SK-N-SH (cell line): ENCODE results near the gene AMPH. TPM values are rescaled to one million over a fixed set of nuclear protein-coding genes. Genes with fewer than 3 reads are reported as not detected.

ENCODE experiments used
- CTCF ChIA-PET: fragments of 300-600, 350-600 bp; formaldehyde crosslinking; extraction: SDS; loops from one replicate; lab custom pipeline; 2021; lab: Yijun Ruan, JAX
- POLR2A ChIA-PET: fragments of 350-600 bp; sonication (Branson Sonifier 250); formaldehyde crosslinking; extraction: SDS; loops from one replicate; lab custom pipeline; 2020; ENCODE audit warnings: antibody characterized with exemption, inconsistent platforms; lab: Yijun Ruan, JAX
- DNase-seq: peaks from one replicate; pipeline ENCODE4 v3.0.0; 2012
- H2AFZ ChIP-seq: fragments of 200-600 bp; sonication (generic); 2 replicates; pipeline ENCODE4 v1.8.1; 2016; ENCODE audit warnings: antibody characterized with exemption, mild to moderate bottlenecking, low read depth
- H3F3A ChIP-seq: fragments of 200-600 bp; sonication (generic); replicated peaks from 2 replicates; pipeline ENCODE3; 2016; ENCODE audit warnings: antibody characterized with exemption, mild to moderate bottlenecking; ENCODE audit not compliant: insufficient read depth
- H3K27ac ChIP-seq, 2 experiments: fragments of 200-500 bp in 1 of 2; fragments of 200-600 bp in 1 of 2; sonication (Bioruptor generic) in 1 of 2; sonication (generic), shearing (Covaris generic) in 1 of 2; 2 replicates each; pipeline versions ENCODE4 v1.5.1 to v1.6.1; 2014 to 2016; ENCODE audit warnings: low read depth in 2 of 2, inconsistent platforms in 1 of 2, low read length in 1 of 2, mild to moderate bottlenecking in 1 of 2, mixed read lengths in 1 of 2
- H3K27me3 ChIP-seq: fragments of 200-600 bp; sonication (generic), shearing (Covaris generic); 2 replicates; pipeline ENCODE4 v1.6.1; 2016; ENCODE audit warnings: mixed run types; ENCODE audit not compliant: insufficient read depth
- H3K36me3 ChIP-seq, 2 experiments: fragments of 200-500 bp in 1 of 2; fragments of 200-600 bp in 1 of 2; sonication (Bioruptor generic) in 1 of 2; sonication (generic) in 1 of 2; replicated peaks in 1 of 2; 2 replicates each; pipeline versions ENCODE3 to v1.5.1; 2014 to 2016; ENCODE audit warnings: low read length in 1 of 2, mild to moderate bottlenecking in 1 of 2; ENCODE audit not compliant: insufficient read depth in 2 of 2, control insufficient read depth in 1 of 2
- H3K4me1 ChIP-seq, 2 experiments: fragments of 200-500 bp in 1 of 2; fragments of 200-600 bp in 1 of 2; sonication (Bioruptor generic) in 1 of 2; sonication (generic), shearing (Covaris generic) in 1 of 2; 2 replicates each; pipeline versions ENCODE4 v1.5.1 to v1.6.1; 2014 to 2016; ENCODE audit warnings: low read depth in 1 of 2, low read length in 1 of 2, mixed run types in 1 of 2; ENCODE audit not compliant: insufficient read depth in 2 of 2, control insufficient read depth in 1 of 2
- H3K4me2 ChIP-seq: fragments of 200-600 bp; sonication (generic), shearing (Covaris generic); 2 replicates; pipeline ENCODE4 v1.6.1; 2017; ENCODE audit warnings: mixed run types
- H3K4me3 ChIP-seq, 2 experiments: fragments of 200-500 bp in 1 of 2; fragments of 200-600 bp in 1 of 2; sonication (Bioruptor generic) in 1 of 2; sonication (generic), shearing (Covaris generic) in 1 of 2; 2 replicates each; pipeline versions ENCODE4 v1.5.1 to v1.8.1; 2014 to 2016; ENCODE audit warnings: low read depth in 2 of 2, inconsistent platforms in 1 of 2, low read length in 1 of 2, mild to moderate bottlenecking in 1 of 2, mixed read lengths in 1 of 2, moderate library complexity in 1 of 2
- H3K79me2 ChIP-seq: fragments of 200-600 bp; sonication (generic); 2 replicates; pipeline ENCODE4 v1.8.1; 2017; ENCODE audit warnings: mild to moderate bottlenecking; ENCODE audit not compliant: insufficient read depth
- H3K9ac ChIP-seq: fragments of 200-600 bp; sonication (generic); 2 replicates; pipeline ENCODE4 v1.6.1; 2017; ENCODE audit warnings: mixed run types
- H3K9me2 ChIP-seq: fragments of 200-600 bp; sonication (generic); 2 replicates; pipeline ENCODE4 v1.6.1; 2017; ENCODE audit warnings: mixed run types
- H3K9me3 ChIP-seq: fragments of 200-600 bp; sonication (generic); 2 replicates; pipeline ENCODE4 v1.6.1; 2017; ENCODE audit warnings: mixed run types, mild to moderate bottlenecking, moderate library complexity
- H4K20me1 ChIP-seq: fragments of 200-600 bp; sonication (generic); 2 replicates; pipeline ENCODE4 v1.6.1; 2017; ENCODE audit warnings: mild to moderate bottlenecking, mixed run types; ENCODE audit not compliant: insufficient read depth
- ELF1 ChIP-seq: IDR thresholded peaks from 2 replicates; pipeline ENCODE4 v1.4.0; 2012
- EZH2phosphoT487 ChIP-seq: fragments of 200-600 bp; sonication (generic); IDR thresholded peaks from 2 replicates; pipeline ENCODE4 v1.6.1; 2017; ENCODE audit warnings: low read depth, mixed run types, mild to moderate bottlenecking, antibody characterized with exemption, moderate library complexity, borderline replicate concordance
- FOXJ3 ChIP-seq: sonication (generic); formaldehyde crosslinking; IDR thresholded peaks from 2 replicates; pipeline ENCODE4 v1.5.1; 2020; ENCODE audit warnings: mild to moderate bottlenecking, missing genetic modification reagents
- FOXM1 ChIP-seq: IDR thresholded peaks from 2 replicates; pipeline ENCODE4 v1.4.0; 2012; ENCODE audit warnings: low read depth, mild to moderate bottlenecking
- GABPA ChIP-seq: IDR thresholded peaks from 2 replicates; pipeline ENCODE4 v1.4.0; 2012; ENCODE audit warnings: low read depth, mild to moderate bottlenecking
- JUND ChIP-seq: IDR thresholded peaks from 2 replicates; pipeline ENCODE4 v1.4.0; 2012
- MEF2A ChIP-seq: IDR thresholded peaks from 2 replicates; pipeline ENCODE4 v1.4.0; 2012; ENCODE audit warnings: low read depth, borderline replicate concordance
- NRF1 ChIP-seq: IDR thresholded peaks from 2 replicates; pipeline ENCODE4 v1.6.1; 2012; ENCODE audit warnings: low read depth, mild to moderate bottlenecking, low read length
- POLR2AphosphoS5 ChIP-seq: IDR thresholded peaks from 2 replicates; pipeline ENCODE4 v1.6.1; 2012; ENCODE audit warnings: low read depth, low read length
- SIN3A ChIP-seq: IDR thresholded peaks from 2 replicates; pipeline ENCODE4 v1.6.1; 2012; ENCODE audit warnings: low read depth, mild to moderate bottlenecking, low read length, moderate library complexity, borderline replicate concordance
- SMC3 ChIP-seq: IDR thresholded peaks from 2 replicates; pipeline ENCODE4 v1.6.1; 2012; ENCODE audit warnings: low read depth, low read length, improper control_type of control experiment
- YY1 ChIP-seq: IDR thresholded peaks from 2 replicates; pipeline ENCODE4 v1.4.0; 2012; ENCODE audit warnings: low read depth, mild to moderate bottlenecking
- WGBS: methylation state at CpG from one replicate; pipeline ENCODE4 v1.1.6; 2017; ENCODE audit warnings: low lambda C conversion rate; 5-methylcytosine and 5-hydroxymethylcytosine counted together
- polyA plus RNA-seq, 3 experiments: library from polyadenylated mRNA; depleted of rRNA; stranded (reverse); fragments of >200 nt; gene quantifications; 2 replicates each; pipeline ENCODE4 v1.2.3, GENCODE V29; 2012
- TF ChIP-seq, protein P1 (sequence below): IDR thresholded peaks from 2 replicates; pipeline ENCODE4 v1.4.0; 2012; ENCODE audit warnings: low read depth, borderline replicate concordance
- TF ChIP-seq, protein P2 (sequence below): IDR thresholded peaks from 2 replicates; pipeline ENCODE4 v1.4.0; 2012; ENCODE audit warnings: low read depth, borderline replicate concordance
- TF ChIP-seq, protein P3 (sequence below): fragments of 150-350 bp; IDR thresholded peaks from 2 replicates; pipeline ENCODE4 v1.6.1; 2016; ENCODE audit warnings: mild to moderate bottlenecking, low read depth, low read length
- TF ChIP-seq, protein P4 (sequence below): fragments of 150-350 bp; IDR thresholded peaks from 2 replicates; pipeline ENCODE4 v1.6.1; 2017; ENCODE audit warnings: antibody characterized with exemption, low read length, low read depth, borderline replicate concordance

Gene AMPH
- polyA plus RNA-seq, 1 of the 3 experiments (the other 2 are of a cell fraction): 0.08 TPM

DNA sequence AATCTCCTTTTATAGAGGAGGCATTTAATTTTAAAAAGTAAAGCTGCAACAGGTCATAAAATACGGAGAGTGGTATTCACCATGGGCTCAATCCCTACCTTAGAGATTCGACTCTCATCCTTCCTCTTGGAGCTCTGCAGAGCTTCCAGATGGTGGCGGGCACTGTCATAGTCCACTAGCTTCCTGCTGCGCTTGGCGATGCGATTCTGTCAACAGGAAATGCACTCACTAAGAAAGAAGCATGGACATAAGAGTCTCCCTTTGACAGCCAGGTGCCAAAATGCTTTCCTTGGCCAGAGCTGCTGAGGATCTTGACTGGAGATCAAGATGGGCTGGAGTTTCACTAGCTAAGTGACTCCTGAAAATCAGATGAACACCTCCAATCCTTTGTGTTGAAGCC is 154.4 kb downstream of the AMPH start:
- no peaks in the 10 kb centered on the region for H3K27me3 ChIP-seq
- H3K36me3 ChIP-seq: no peaks in the 10 kb centered on the region
- H3K4me1 ChIP-seq: no peaks in the 10 kb centered on the region; a peak in 1 of 4 replicates
- TF ChIP-seq POLR2AphosphoS5: no peak
- TF ChIP-seq FOXJ3 (CRISPR knock-in tag): no peak
- TF ChIP-seq SIN3A: no peak
- no peak for TF ChIP-seq EZH2phosphoT487
- no peak for TF ChIP-seq GABPA
- TF ChIP-seq SMC3: no peak
- TF ChIP-seq MEF2A: no peak
- TF ChIP-seq NRF1: no peak
- no peaks in the 10 kb centered on the region for H3K79me2 ChIP-seq
- H4K20me1 ChIP-seq: no peaks in the 10 kb centered on the region
- H3K4me3 ChIP-seq: no peak overlapping the region
- H3K9ac ChIP-seq: no peak overlapping the region
- no peaks in the 10 kb centered on the region for H3F3A ChIP-seq
- no peaks in the 10 kb centered on the region for H3K9me3 ChIP-seq
- no peak overlapping the region for H3K27ac ChIP-seq
- no peak overlapping the region for H3K4me2 ChIP-seq
- DNase-seq: no peak
- ChIA-PET POLR2A (interaction anchor here (0.6 kb wide), 1 partner anchor 70 kb away, joined by 3 read pairs; no protein-coding TSS in a partner anchor), CTCF (interaction anchor here (0.9 to 1.5 kb wide), 2 partner anchors 10 to 68 kb away, joined by 3 read pairs; no protein-coding TSS in a partner anchor)
- H3K9me2 ChIP-seq: no peaks in the 10 kb centered on the region
- 18% methylated on average over 6 of the region's 6 CpGs for WGBS
- H2AFZ ChIP-seq: no peak overlapping the region

DNA sequence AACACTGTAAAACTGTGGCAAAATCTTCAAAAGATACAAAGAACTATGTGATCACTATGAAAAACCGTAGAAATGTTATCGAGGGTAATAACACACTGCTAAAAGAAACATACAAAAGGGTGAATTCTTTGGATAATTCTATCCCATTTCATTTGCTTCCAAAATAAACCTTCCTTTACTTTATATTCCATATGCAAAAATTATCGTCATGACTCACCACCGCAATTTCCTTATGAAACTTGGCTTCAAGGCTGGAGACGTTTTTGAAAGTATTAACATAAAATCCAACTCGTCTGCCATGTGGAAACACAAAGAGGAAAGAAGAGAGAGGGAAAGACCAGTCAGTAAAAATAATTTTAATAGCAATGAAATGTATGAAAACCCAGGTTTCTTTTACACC is 165.2 kb downstream of the AMPH start:
- Histone ChIP-seq H4K20me1 (no peaks in the 10 kb centered on the region), H3K27me3 (0 out of 2 replicates have a peak, but pooled peaks cover 6% of the 10 kb centered on the region), H3K27ac (no peak overlapping the region), H2AFZ (no peak overlapping the region), H3K79me2 (no peaks in the 10 kb centered on the region), H3K36me3 (no peaks in the 10 kb centered on the region), H3K9me3 (no peaks in the 10 kb centered on the region), H3K4me1 (no peaks in the 10 kb centered on the region), H3F3A (no peaks in the 10 kb centered on the region), H3K4me3 (no peak overlapping the region), H3K4me2 (no peak overlapping the region), H3K9me2 (no peaks in the 10 kb centered on the region), H3K9ac (no peak overlapping the region)
- no peak for DNase-seq
- 17% methylated on average over 6 of the region's 6 CpGs for WGBS
- TF ChIP-seq, protein P1, sequence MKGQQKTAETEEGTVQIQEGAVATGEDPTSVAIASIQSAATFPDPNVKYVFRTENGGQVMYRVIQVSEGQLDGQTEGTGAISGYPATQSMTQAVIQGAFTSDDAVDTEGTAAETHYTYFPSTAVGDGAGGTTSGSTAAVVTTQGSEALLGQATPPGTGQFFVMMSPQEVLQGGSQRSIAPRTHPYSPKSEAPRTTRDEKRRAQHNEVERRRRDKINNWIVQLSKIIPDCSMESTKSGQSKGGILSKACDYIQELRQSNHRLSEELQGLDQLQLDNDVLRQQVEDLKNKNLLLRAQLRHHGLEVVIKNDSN: no peak
- TF ChIP-seq ELF1: no peak
- TF ChIP-seq GABPA: no peak
- TF ChIP-seq, protein P2, sequence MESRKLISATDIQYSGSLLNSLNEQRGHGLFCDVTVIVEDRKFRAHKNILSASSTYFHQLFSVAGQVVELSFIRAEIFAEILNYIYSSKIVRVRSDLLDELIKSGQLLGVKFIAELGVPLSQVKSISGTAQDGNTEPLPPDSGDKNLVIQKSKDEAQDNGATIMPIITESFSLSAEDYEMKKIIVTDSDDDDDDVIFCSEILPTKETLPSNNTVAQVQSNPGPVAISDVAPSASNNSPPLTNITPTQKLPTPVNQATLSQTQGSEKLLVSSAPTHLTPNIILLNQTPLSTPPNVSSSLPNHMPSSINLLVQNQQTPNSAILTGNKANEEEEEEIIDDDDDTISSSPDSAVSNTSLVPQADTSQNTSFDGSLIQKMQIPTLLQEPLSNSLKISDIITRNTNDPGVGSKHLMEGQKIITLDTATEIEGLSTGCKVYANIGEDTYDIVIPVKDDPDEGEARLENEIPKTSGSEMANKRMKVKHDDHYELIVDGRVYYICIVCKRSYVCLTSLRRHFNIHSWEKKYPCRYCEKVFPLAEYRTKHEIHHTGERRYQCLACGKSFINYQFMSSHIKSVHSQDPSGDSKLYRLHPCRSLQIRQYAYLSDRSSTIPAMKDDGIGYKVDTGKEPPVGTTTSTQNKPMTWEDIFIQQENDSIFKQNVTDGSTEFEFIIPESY: no peak
- no peak for TF ChIP-seq YY1
- TF ChIP-seq, protein P3, sequence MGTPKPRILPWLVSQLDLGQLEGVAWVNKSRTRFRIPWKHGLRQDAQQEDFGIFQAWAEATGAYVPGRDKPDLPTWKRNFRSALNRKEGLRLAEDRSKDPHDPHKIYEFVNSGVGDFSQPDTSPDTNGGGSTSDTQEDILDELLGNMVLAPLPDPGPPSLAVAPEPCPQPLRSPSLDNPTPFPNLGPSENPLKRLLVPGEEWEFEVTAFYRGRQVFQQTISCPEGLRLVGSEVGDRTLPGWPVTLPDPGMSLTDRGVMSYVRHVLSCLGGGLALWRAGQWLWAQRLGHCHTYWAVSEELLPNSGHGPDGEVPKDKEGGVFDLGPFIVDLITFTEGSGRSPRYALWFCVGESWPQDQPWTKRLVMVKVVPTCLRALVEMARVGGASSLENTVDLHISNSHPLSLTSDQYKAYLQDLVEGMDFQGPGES: no peak
- no peak for TF ChIP-seq JUND
- no peak for TF ChIP-seq FOXM1
- TF ChIP-seq, protein P4, sequence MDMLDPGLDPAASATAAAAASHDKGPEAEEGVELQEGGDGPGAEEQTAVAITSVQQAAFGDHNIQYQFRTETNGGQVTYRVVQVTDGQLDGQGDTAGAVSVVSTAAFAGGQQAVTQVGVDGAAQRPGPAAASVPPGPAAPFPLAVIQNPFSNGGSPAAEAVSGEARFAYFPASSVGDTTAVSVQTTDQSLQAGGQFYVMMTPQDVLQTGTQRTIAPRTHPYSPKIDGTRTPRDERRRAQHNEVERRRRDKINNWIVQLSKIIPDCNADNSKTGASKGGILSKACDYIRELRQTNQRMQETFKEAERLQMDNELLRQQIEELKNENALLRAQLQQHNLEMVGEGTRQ: no peak
- ChIA-PET POLR2A (no interaction called here), CTCF (no interaction called here)
